GM12878 (cell line): ENCODE data around the gene CCNL2.

Experiments
- ATF7 ChIP-seq: fragments of 450-650 bp; IDR thresholded peaks from 2 replicates; pipeline ENCODE4 v1.6.1; 2016; ENCODE audit warnings: low read depth, mild to moderate bottlenecking
- FOXM1 ChIP-seq: IDR thresholded peaks from 2 replicates; pipeline ENCODE4 v1.6.1; 2012; ENCODE audit warnings: low read depth, mild to moderate bottlenecking, inconsistent platforms, low read length, moderate library complexity
- HCFC1 ChIP-seq: fragments of 150-350 bp; IDR thresholded peaks from 2 replicates; pipeline ENCODE4 v1.6.1; 2014; ENCODE audit warnings: low read length
- JUND ChIP-seq: IDR thresholded peaks from 2 replicates; pipeline ENCODE4 v1.6.1; 2012; ENCODE audit warnings: low read depth, mild to moderate bottlenecking, low read length, improper control_type of control experiment, moderate library complexity
- RAD51 ChIP-seq: fragments of 450-650 bp; IDR thresholded peaks from 2 replicates; pipeline ENCODE4 v1.6.1; 2016; ENCODE audit warnings: moderate library complexity, mild to moderate bottlenecking, inconsistent platforms
- RB1 ChIP-seq: fragments of 450-650 bp; formaldehyde crosslinking; IDR thresholded peaks from 2 replicates; pipeline ENCODE4 v1.6.1; 2017; ENCODE audit warnings: mild to moderate bottlenecking, borderline replicate concordance
- RCOR1 ChIP-seq: conservative IDR thresholded peaks from 2 replicates; pipeline ENCODE4 v1.6.1; 2012; ENCODE audit warnings: low read depth, low read length, improper control_type of control experiment
- TF ChIP-seq, protein P1 (sequence below), 3 experiments: IDR thresholded peaks in 2 of 3; conservative IDR thresholded peaks in 1 of 3; 2 replicates each; pipeline ENCODE4 v1.5.1; 2011; ENCODE audit warnings: low read depth in 3 of 3, low read length in 3 of 3, mild to moderate bottlenecking in 3 of 3, control low read depth in 2 of 3, moderate library complexity in 2 of 3, inconsistent platforms in 1 of 3, mixed read lengths in 1 of 3; ENCODE audit not compliant: control insufficient read depth in 2 of 3, insufficient read depth in 1 of 3; ENCODE audit errors: extremely low read depth in 1 of 3

DNA sequence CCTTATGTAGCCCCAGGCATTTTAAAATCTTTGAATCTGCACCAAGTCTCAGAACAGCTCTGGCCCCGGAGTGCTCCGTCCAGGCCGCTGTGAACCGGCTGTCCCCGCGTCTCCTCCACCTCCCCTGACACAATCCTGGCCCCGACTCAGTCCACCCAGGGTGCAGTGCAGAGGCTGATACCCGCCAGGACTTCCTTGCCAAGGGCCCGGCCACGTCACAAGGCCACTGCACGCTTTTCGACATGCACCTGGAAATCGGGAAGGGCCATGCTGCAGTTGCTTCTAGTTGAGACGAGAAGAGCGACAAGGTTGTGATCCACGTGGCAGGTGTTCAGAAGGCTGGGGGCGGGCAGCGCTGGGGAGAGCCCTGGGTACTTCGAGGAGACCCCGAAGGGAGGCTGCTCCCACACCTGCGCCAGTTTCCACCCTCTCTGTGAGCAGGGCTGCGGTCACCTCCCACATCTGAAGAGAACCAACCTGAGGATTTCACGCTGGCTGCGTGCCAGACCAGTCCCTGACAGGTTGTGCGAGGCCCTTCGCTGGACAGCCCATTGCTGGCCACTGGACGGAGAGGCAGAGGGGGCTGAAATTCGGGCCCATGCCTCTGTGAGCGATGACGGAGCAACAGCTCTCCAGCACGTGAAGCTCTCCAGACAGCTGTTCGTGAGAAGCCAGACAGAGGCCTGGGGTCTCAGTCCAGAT is 43.1 kb upstream of the CCNL2 start:
- TF ChIP-seq FOXM1: no peak
- TF ChIP-seq, protein P1, sequence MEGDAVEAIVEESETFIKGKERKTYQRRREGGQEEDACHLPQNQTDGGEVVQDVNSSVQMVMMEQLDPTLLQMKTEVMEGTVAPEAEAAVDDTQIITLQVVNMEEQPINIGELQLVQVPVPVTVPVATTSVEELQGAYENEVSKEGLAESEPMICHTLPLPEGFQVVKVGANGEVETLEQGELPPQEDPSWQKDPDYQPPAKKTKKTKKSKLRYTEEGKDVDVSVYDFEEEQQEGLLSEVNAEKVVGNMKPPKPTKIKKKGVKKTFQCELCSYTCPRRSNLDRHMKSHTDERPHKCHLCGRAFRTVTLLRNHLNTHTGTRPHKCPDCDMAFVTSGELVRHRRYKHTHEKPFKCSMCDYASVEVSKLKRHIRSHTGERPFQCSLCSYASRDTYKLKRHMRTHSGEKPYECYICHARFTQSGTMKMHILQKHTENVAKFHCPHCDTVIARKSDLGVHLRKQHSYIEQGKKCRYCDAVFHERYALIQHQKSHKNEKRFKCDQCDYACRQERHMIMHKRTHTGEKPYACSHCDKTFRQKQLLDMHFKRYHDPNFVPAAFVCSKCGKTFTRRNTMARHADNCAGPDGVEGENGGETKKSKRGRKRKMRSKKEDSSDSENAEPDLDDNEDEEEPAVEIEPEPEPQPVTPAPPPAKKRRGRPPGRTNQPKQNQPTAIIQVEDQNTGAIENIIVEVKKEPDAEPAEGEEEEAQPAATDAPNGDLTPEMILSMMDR (IDR thresholded peaks at IDR 0.05 in 2 of 3, conservative IDR thresholded peaks at IDR 0.05 in 1 of 3; ENCODE audit: control insufficient read depth in 2 of 3, extremely low read depth in 1 of 3, insufficient read depth in 1 of 3, low read depth in 3 of 3, low read length in 3 of 3): no peak
- TF ChIP-seq RCOR1: no peak
- TF ChIP-seq ATF7: no peak
- no peak for TF ChIP-seq HCFC1
- TF ChIP-seq RB1: no peak
- no peak for TF ChIP-seq JUND
- TF ChIP-seq RAD51: no peak
